HFF-Myc (cell line): ENCODE measurements around the gene HOXD10.
A peak's percentile ranks its signal among the peaks of the same experiment; 100 is the strongest.

Experiments used
- DNase-seq: peaks from one replicate; pipeline ENCODE4 v3.0.0-alpha.2; 2011; ENCODE audit warnings: low read depth; ENCODE audit errors: extremely low read depth
- H3K4me3 ChIP-seq: replicated peaks from 2 replicates; pipeline ENCODE4 v1.5.1; 2011; ENCODE audit warnings: low read depth, mild to moderate bottlenecking, control low read depth, low read length
- CTCF ChIP-seq: IDR thresholded peaks from 2 replicates; pipeline ENCODE4 v1.5.1; 2012; ENCODE audit warnings: mild to moderate bottlenecking, low read depth, low read length, control low read depth; ENCODE audit errors: missing control alignments

Gene HOXD10

GRCh38 chr2:176124947-176125771 lies 8.6 kb downstream of the HOXD10 start:
- no peak overlapping the region for H3K4me3 ChIP-seq
- no peak for TF ChIP-seq CTCF
- DNase-seq = no peak

GRCh38 chr2:176125772-176126054 lies 9.1 kb downstream of the HOXD10 start:
- DNase-seq = no peak
- no peak overlapping the region for H3K4me3 ChIP-seq
- TF ChIP-seq CTCF = no peak

GRCh38 chr2:176126929-176127773 lies 10.6 kb downstream of the HOXD10 start:
- peak; percentile 68 for TF ChIP-seq CTCF
- no peak overlapping the region for H3K4me3 ChIP-seq
- DNase-seq = peak; percentile 32

- H3K4me3 ChIP-seq = no peak overlapping the region
- DNase-seq = no peak
- TF ChIP-seq CTCF = no peak
Measured at GRCh38 chr2:176127774-176128072, 11.1 kb downstream of the HOXD10 start.

- no peak for TF ChIP-seq CTCF
- no peak overlapping the region for H3K4me3 ChIP-seq
- DNase-seq = no peak
Measured at GRCh38 chr2:176128172-176128981, 11.8 kb downstream of the HOXD10 start.

GRCh38 chr2:176128982-176129796 lies 12.6 kb downstream of the HOXD10 start, which contains the start of gene HOXD8:
Gene HOXD8, plus strand, starts transcription at chr2:176129705. Its CDS starts 662 bp downstream, at chr2:176130367.
- 0 out of 2 replicates have a peak within 1 kb of the TSS, but pooled peaks have one; percentile 11 for H3K4me3 ChIP-seq
- no peak for DNase-seq
- TF ChIP-seq CTCF = no peak
